ENCODE measurements around the gene SCEL. TPM values are rescaled to one million over a fixed set of nuclear protein-coding genes. Genes with fewer than 3 reads are reported as not detected.

The SCEL gene
- total and polyA plus RNA-seq, 2 experiments from 2014 or later, result not detected

DNA sequence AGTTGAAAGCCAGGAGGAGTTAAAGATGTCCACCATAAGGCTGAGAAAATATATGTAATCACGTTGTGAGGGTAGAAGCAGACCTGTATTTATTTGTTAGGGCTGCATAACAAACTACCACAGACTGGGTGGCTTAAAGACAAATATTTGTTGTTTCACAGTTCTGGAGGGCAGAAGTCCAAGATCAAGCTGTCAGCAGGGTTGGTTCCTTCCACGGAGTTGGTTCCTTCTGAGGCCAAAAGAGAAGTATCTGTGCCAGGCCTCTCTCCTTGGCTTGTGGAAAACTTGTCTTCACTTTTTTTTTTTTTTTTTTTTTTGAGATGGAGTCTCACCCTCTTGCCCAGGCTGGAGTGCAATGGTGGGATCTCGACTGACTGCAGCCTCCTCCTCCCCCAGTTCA lies 88.3 kb downstream of the SCEL start:
- no peaks in the 10 kb centered on the region for H3K27me3 ChIP-seq (ENCODE audit: insufficient read depth)
- no peaks in the 10 kb centered on the region for H3K4me1 Mint-ChIP-seq
- no peaks in the 10 kb centered on the region for H3K9me3 Mint-ChIP-seq
- H3K4me3 Mint-ChIP-seq, result no peak overlapping the region
- H3F3A ChIP-seq (replicated peaks; ENCODE audit: low read depth), result no peaks in the 10 kb centered on the region
- no peak overlapping the region for H3K4me2 ChIP-seq
- TF ChIP-seq ZNF331 (CRISPR knock-in tag; IDR thresholded peaks at IDR 0.05; ENCODE audit: low read depth) (no peak), CREB1 (CRISPR knock-in tag; IDR thresholded peaks at IDR 0.05; ENCODE audit: low read depth) (no peak), POLR2AphosphoS5 (IDR thresholded peaks at IDR 0.05; ENCODE audit: low read depth) (no peak), JUNB (IDR thresholded peaks at IDR 0.05; ENCODE audit: unreplicated experiment) (no peak), STAT1 (IDR thresholded peaks at IDR 0.05; ENCODE audit: unreplicated experiment) (no peak), EZH2 (IDR thresholded peaks at IDR 0.05; ENCODE audit: low read depth, unreplicated experiment) (no peak), ZNF114 (CRISPR knock-in tag; IDR thresholded peaks at IDR 0.05) (no peak)
- TF ChIP-seq, protein P1, sequence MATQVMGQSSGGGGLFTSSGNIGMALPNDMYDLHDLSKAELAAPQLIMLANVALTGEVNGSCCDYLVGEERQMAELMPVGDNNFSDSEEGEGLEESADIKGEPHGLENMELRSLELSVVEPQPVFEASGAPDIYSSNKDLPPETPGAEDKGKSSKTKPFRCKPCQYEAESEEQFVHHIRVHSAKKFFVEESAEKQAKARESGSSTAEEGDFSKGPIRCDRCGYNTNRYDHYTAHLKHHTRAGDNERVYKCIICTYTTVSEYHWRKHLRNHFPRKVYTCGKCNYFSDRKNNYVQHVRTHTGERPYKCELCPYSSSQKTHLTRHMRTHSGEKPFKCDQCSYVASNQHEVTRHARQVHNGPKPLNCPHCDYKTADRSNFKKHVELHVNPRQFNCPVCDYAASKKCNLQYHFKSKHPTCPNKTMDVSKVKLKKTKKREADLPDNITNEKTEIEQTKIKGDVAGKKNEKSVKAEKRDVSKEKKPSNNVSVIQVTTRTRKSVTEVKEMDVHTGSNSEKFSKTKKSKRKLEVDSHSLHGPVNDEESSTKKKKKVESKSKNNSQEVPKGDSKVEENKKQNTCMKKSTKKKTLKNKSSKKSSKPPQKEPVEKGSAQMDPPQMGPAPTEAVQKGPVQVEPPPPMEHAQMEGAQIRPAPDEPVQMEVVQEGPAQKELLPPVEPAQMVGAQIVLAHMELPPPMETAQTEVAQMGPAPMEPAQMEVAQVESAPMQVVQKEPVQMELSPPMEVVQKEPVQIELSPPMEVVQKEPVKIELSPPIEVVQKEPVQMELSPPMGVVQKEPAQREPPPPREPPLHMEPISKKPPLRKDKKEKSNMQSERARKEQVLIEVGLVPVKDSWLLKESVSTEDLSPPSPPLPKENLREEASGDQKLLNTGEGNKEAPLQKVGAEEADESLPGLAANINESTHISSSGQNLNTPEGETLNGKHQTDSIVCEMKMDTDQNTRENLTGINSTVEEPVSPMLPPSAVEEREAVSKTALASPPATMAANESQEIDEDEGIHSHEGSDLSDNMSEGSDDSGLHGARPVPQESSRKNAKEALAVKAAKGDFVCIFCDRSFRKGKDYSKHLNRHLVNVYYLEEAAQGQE (IDR thresholded peaks at IDR 0.05; ENCODE audit: unreplicated experiment), result no peak
- TF ChIP-seq, protein P2, sequence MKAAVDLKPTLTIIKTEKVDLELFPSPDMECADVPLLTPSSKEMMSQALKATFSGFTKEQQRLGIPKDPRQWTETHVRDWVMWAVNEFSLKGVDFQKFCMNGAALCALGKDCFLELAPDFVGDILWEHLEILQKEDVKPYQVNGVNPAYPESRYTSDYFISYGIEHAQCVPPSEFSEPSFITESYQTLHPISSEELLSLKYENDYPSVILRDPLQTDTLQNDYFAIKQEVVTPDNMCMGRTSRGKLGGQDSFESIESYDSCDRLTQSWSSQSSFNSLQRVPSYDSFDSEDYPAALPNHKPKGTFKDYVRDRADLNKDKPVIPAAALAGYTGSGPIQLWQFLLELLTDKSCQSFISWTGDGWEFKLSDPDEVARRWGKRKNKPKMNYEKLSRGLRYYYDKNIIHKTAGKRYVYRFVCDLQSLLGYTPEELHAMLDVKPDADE (IDR thresholded peaks at IDR 0.05), result no peak
- TF ChIP-seq, protein P3, sequence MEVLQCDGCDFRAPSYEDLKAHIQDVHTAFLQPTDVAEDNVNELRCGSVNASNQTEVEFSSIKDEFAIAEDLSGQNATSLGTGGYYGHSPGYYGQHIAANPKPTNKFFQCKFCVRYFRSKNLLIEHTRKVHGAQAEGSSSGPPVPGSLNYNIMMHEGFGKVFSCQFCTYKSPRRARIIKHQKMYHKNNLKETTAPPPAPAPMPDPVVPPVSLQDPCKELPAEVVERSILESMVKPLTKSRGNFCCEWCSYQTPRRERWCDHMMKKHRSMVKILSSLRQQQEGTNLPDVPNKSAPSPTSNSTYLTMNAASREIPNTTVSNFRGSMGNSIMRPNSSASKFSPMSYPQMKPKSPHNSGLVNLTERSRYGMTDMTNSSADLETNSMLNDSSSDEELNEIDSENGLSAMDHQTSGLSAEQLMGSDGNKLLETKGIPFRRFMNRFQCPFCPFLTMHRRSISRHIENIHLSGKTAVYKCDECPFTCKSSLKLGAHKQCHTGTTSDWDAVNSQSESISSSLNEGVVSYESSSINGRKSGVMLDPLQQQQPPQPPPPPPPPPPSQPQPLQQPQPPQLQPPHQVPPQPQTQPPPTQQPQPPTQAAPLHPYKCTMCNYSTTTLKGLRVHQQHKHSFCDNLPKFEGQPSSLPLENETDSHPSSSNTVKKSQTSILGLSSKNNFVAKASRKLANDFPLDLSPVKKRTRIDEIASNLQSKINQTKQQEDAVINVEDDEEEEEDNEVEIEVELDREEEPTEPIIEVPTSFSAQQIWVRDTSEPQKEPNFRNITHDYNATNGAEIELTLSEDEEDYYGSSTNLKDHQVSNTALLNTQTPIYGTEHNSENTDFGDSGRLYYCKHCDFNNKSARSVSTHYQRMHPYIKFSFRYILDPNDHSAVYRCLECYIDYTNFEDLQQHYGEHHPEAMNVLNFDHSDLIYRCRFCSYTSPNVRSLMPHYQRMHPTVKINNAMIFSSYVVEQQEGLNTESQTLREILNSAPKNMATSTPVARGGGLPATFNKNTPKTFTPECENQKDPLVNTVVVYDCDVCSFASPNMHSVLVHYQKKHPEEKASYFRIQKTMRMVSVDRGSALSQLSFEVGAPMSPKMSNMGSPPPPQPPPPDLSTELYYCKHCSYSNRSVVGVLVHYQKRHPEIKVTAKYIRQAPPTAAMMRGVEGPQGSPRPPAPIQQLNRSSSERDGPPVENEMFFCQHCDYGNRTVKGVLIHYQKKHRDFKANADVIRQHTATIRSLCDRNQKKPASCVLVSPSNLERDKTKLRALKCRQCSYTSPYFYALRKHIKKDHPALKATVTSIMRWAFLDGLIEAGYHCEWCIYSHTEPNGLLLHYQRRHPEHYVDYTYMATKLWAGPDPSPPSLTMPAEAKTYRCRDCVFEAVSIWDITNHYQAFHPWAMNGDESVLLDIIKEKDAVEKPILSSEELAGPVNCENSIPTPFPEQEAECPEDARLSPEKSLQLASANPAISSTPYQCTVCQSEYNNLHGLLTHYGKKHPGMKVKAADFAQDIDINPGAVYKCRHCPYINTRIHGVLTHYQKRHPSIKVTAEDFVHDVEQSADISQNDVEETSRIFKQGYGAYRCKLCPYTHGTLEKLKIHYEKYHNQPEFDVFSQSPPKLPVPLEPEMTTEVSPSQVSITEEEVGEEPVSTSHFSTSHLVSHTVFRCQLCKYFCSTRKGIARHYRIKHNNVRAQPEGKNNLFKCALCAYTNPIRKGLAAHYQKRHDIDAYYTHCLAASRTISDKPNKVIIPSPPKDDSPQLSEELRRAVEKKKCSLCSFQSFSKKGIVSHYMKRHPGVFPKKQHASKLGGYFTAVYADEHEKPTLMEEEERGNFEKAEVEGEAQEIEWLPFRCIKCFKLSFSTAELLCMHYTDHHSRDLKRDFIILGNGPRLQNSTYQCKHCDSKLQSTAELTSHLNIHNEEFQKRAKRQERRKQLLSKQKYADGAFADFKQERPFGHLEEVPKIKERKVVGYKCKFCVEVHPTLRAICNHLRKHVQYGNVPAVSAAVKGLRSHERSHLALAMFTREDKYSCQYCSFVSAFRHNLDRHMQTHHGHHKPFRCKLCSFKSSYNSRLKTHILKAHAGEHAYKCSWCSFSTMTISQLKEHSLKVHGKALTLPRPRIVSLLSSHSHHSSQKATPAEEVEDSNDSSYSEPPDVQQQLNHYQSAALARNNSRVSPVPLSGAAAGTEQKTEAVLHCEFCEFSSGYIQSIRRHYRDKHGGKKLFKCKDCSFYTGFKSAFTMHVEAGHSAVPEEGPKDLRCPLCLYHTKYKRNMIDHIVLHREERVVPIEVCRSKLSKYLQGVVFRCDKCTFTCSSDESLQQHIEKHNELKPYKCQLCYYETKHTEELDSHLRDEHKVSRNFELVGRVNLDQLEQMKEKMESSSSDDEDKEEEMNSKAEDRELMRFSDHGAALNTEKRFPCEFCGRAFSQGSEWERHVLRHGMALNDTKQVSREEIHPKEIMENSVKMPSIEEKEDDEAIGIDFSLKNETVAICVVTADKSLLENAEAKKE (CRISPR knock-in tag; IDR thresholded peaks at IDR 0.05), result no peak
- H3K4me1 ChIP-seq (ENCODE audit: insufficient read depth), result no peaks in the 10 kb centered on the region
- H3K9me2 ChIP-seq (ENCODE audit: insufficient read depth), result no peaks in the 10 kb centered on the region
- no peaks in the 10 kb centered on the region for H3K36me3 Mint-ChIP-seq (ENCODE audit: low read depth)
- H3K79me2 ChIP-seq (replicated peaks; ENCODE audit: insufficient read depth), result no peaks in the 10 kb centered on the region
- DNase-seq (ENCODE audit: low spot score) (no peak), ATAC-seq (no peak)
- no peak overlapping the region for H3K4me3 ChIP-seq
- no peaks in the 10 kb centered on the region for H3K27me3 Mint-ChIP-seq (ENCODE audit: insufficient read depth, low read depth, poor library complexity)
- H3K27ac Mint-ChIP-seq, result no peak overlapping the region
- H4K20me1 ChIP-seq (replicated peaks; ENCODE audit: insufficient read depth), result no peaks in the 10 kb centered on the region
- no peak overlapping the region for H2AFZ ChIP-seq
- no peak overlapping the region for H3K27ac ChIP-seq (ENCODE audit: low read depth)
- no peaks in the 10 kb centered on the region for H3K36me3 ChIP-seq (ENCODE audit: insufficient read depth)
